HepG2 (cell line): ENCODE data around the gene AJM1. TPM values are rescaled to one million over a fixed set of nuclear protein-coding genes. Genes with fewer than 3 reads are reported as not detected.

Experiments
- ATM ChIP-seq: fragments of 450-650 bp; IDR thresholded peaks from 2 replicates; pipeline ENCODE4 v1.7.1; 2017; ENCODE audit warnings: mild to moderate bottlenecking, borderline replicate concordance
- DR1 ChIP-seq: sonication (generic); formaldehyde crosslinking; IDR thresholded peaks from 2 replicates; pipeline ENCODE4 v1.8.0; 2021; ENCODE audit warnings: mild to moderate bottlenecking, missing genetic modification reagents, inconsistent platforms
- FOSL2 ChIP-seq: sonication (generic); formaldehyde crosslinking; IDR thresholded peaks from 2 replicates; pipeline ENCODE4 v1.4.0; 2020; ENCODE audit warnings: missing genetic modification reagents
- FOXA1 ChIP-seq, 2 experiments: fragments of 450-650 bp in 1 of 2; sonication (generic) in 1 of 2; formaldehyde crosslinking in 1 of 2; IDR thresholded peaks; 2 replicates each; pipeline versions ENCODE4 v1.4.0 to v1.6.1; 2016 to 2020; ENCODE audit warnings: missing genetic modification reagents in 1 of 2
- GTF2F1 ChIP-seq: fragments of 150-350 bp; IDR thresholded peaks from 2 replicates; pipeline ENCODE4 v1.6.1; 2014; ENCODE audit warnings: low read length
- HDAC1 ChIP-seq: sonication (generic); formaldehyde crosslinking; IDR thresholded peaks from 2 replicates; pipeline ENCODE4 v1.5.1; 2020; ENCODE audit warnings: mild to moderate bottlenecking, missing genetic modification reagents
- JARID2 ChIP-seq: sonication (generic); formaldehyde crosslinking; IDR thresholded peaks from 2 replicates; pipeline ENCODE4 v1.8.1; 2023; ENCODE audit warnings: missing genetic modification reagents, inconsistent platforms; ENCODE audit not compliant: insufficient replicate concordance
- KDM2A ChIP-seq: sonication (generic); formaldehyde crosslinking; IDR thresholded peaks from 2 replicates; pipeline ENCODE4 v1.4.0; 2020; ENCODE audit warnings: low read depth, missing genetic modification reagents, borderline replicate concordance
- MATR3 ChIP-seq: sonication (generic); formaldehyde crosslinking; IDR thresholded peaks from 2 replicates; pipeline ENCODE4 v1.4.0; 2020; ENCODE audit warnings: missing genetic modification reagents
- MBD4 ChIP-seq: IDR thresholded peaks from 2 replicates; pipeline ENCODE4 v1.6.1; 2012; ENCODE audit warnings: low read length, inconsistent platforms, borderline replicate concordance
- PAX8 ChIP-seq: sonication (generic); formaldehyde crosslinking; IDR thresholded peaks from 2 replicates; pipeline ENCODE4 v1.8.0; 2022; ENCODE audit warnings: mild to moderate bottlenecking, missing genetic modification reagents, borderline replicate concordance
- RAD21 ChIP-seq: fragments of 450-650 bp; formaldehyde crosslinking; IDR thresholded peaks from 2 replicates; pipeline ENCODE4 v1.5.0; 2020; ENCODE audit warnings: mild to moderate bottlenecking
- ZNF180 ChIP-seq: sonication (generic); formaldehyde crosslinking; IDR thresholded peaks from 2 replicates; pipeline ENCODE4 v1.4.0; 2020; ENCODE audit warnings: low read depth, missing genetic modification reagents, borderline replicate concordance
- ZNF652 ChIP-seq: IDR thresholded peaks from 2 replicates; pipeline ENCODE4 v1.6.1; 2016; ENCODE audit warnings: low read depth, borderline replicate concordance
- polyA plus RNA-seq, 8 experiments: library from polyadenylated mRNA; depleted of rRNA in 3 of 8; stranded (reverse) in 7 of 8; unstranded in 1 of 8; fragments of >200 nt; fragmentation: Illumina TruSeq in 4 of 8; extraction: Trizol in 4 of 8; gene quantifications; 2 replicates each; pipeline versions ENCODE4 v1.2.1 to v1.2.3, GENCODE V29; 2011 to 2016; ENCODE audit warnings: low read depth in 4 of 8, missing spikeins in 1 of 8, mixed read lengths in 1 of 8; ENCODE audit not compliant: insufficient read depth in 1 of 8
- total RNA-seq, 5 experiments: library from RNA; depleted of rRNA; stranded (reverse); fragments of >200 nt; fragmentation: Illumina TruSeq; extraction: Trizol; gene quantifications; 2 replicates each; pipeline ENCODE4 v1.2.3, GENCODE V29; 2016; ENCODE audit warnings: low read depth in 1 of 5
- TF ChIP-seq, protein P1 (sequence below): IDR thresholded peaks from 2 replicates; pipeline ENCODE4 v1.6.1; 2016; ENCODE audit warnings: missing compliant biosample characterization, missing genetic modification reagents, borderline replicate concordance
- TF ChIP-seq, protein P2 (sequence below): sonication (generic); formaldehyde crosslinking; IDR thresholded peaks from 2 replicates; pipeline ENCODE4 v1.4.0; 2020; ENCODE audit warnings: missing genetic modification reagents
- TF ChIP-seq, protein P3 (sequence below): sonication (generic); formaldehyde crosslinking; IDR thresholded peaks from 2 replicates; pipeline ENCODE4 v1.5.0; 2020; ENCODE audit warnings: mild to moderate bottlenecking, missing genetic modification reagents, borderline replicate concordance
- TF ChIP-seq, protein P4 (sequence below): sonication (generic); formaldehyde crosslinking; IDR thresholded peaks from 2 replicates; pipeline ENCODE4 v1.5.1; 2020; ENCODE audit warnings: mild to moderate bottlenecking, missing genetic modification reagents

AJM1 gene
- total and polyA plus RNA-seq, 2 of the 13 experiments (the other 11 are each of a cell fraction or from before 2014, with no cell fraction given): 1.1 to 1.2 TPM

DNA sequence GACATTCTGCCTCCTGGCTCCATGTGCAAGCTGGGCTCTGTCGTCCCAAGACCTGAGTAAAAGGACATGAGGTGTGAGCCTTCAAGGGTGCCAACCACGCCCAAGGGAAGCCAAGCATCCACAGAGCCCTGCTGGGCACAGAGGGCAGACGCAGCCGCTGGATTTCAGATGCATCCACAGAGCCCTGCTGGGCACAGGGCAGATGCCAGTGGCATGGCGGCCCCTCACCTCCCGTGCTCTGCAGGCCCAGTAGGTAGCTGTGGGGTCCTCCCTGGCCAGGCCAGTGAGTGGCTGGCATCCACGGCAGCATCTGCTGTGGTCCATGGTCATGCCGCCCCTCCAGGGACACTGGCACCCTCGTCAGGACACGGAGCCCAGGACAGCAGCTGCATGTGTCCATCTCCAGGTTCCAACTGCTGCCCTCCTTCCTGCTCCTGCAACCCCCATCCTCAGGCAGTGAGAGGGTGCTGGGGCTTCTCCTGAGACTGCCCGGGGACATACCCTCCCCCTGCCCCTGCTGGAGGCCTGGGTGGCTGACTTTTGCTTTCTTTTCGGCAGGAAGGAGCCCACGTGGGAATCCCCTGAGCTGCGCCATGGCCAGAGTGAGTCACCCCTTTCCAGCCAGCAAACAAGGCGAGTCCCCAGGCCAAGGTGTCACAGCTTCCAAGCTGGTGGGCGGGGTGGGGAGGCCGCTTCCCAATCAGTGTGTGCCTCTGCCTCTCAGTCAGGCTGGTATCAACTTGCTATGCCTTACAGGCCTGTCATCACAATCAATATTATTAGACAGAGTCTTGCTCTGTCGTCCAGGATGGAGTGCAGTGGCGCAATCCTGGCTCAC lies 40.0 kb downstream of the AJM1 start (continued):
- TF ChIP-seq FOSL2 (CRISPR knock-in tag): peak; percentile 99
- no peak for TF ChIP-seq ZNF180 (CRISPR knock-in tag)
- TF ChIP-seq, protein P1, sequence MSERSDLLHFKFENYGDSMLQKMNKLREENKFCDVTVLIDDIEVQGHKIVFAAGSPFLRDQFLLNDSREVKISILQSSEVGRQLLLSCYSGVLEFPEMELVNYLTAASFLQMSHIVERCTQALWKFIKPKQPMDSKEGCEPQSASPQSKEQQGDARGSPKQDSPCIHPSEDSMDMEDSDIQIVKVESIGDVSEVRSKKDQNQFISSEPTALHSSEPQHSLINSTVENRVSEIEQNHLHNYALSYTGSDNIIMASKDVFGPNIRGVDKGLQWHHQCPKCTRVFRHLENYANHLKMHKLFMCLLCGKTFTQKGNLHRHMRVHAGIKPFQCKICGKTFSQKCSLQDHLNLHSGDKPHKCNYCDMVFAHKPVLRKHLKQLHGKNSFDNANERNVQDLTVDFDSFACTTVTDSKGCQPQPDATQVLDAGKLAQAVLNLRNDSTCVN (CRISPR knock-in tag): no peak; the same call in 1 of the 2 replicates
- TF ChIP-seq, protein P2, sequence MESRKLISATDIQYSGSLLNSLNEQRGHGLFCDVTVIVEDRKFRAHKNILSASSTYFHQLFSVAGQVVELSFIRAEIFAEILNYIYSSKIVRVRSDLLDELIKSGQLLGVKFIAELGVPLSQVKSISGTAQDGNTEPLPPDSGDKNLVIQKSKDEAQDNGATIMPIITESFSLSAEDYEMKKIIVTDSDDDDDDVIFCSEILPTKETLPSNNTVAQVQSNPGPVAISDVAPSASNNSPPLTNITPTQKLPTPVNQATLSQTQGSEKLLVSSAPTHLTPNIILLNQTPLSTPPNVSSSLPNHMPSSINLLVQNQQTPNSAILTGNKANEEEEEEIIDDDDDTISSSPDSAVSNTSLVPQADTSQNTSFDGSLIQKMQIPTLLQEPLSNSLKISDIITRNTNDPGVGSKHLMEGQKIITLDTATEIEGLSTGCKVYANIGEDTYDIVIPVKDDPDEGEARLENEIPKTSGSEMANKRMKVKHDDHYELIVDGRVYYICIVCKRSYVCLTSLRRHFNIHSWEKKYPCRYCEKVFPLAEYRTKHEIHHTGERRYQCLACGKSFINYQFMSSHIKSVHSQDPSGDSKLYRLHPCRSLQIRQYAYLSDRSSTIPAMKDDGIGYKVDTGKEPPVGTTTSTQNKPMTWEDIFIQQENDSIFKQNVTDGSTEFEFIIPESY (CRISPR knock-in tag): peak; percentile 29; the same call in 1 of the 2 replicates
- TF ChIP-seq JARID2: no peak
- TF ChIP-seq FOXA1 (IDR thresholded peaks at IDR 0.05): no peak
- TF ChIP-seq FOXA1 (CRISPR knock-in tag; IDR thresholded peaks at IDR 0.05): peak; percentile 60
- TF ChIP-seq HDAC1: peak; percentile 98
- TF ChIP-seq RAD21 (CRISPR knock-in tag): 0 out of 2 replicates have a peak, but pooled peaks have one; percentile 3
- no peak for TF ChIP-seq ATM
- no peak for TF ChIP-seq ZNF652
- TF ChIP-seq, protein P3, sequence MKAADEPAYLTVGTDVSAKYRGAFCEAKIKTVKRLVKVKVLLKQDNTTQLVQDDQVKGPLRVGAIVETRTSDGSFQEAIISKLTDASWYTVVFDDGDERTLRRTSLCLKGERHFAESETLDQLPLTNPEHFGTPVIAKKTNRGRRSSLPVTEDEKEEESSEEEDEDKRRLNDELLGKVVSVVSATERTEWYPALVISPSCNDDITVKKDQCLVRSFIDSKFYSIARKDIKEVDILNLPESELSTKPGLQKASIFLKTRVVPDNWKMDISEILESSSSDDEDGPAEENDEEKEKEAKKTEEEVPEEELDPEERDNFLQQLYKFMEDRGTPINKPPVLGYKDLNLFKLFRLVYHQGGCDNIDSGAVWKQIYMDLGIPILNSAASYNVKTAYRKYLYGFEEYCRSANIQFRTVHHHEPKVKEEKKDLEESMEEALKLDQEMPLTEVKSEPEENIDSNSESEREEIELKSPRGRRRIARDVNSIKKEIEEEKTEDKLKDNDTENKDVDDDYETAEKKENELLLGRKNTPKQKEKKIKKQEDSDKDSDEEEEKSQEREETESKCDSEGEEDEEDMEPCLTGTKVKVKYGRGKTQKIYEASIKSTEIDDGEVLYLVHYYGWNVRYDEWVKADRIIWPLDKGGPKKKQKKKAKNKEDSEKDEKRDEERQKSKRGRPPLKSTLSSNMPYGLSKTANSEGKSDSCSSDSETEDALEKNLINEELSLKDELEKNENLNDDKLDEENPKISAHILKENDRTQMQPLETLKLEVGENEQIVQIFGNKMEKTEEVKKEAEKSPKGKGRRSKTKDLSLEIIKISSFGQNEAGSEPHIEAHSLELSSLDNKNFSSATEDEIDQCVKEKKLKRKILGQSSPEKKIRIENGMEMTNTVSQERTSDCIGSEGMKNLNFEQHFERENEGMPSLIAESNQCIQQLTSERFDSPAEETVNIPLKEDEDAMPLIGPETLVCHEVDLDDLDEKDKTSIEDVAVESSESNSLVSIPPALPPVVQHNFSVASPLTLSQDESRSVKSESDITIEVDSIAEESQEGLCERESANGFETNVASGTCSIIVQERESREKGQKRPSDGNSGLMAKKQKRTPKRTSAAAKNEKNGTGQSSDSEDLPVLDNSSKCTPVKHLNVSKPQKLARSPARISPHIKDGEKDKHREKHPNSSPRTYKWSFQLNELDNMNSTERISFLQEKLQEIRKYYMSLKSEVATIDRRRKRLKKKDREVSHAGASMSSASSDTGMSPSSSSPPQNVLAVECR: peak; percentile 78
- no peak for TF ChIP-seq GTF2F1
- TF ChIP-seq MATR3 (CRISPR knock-in tag): no peak
- TF ChIP-seq KDM2A (CRISPR knock-in tag): peak; percentile 72; the same call in 1 of the 2 replicates
- TF ChIP-seq MBD4: no peak
- TF ChIP-seq, protein P4, sequence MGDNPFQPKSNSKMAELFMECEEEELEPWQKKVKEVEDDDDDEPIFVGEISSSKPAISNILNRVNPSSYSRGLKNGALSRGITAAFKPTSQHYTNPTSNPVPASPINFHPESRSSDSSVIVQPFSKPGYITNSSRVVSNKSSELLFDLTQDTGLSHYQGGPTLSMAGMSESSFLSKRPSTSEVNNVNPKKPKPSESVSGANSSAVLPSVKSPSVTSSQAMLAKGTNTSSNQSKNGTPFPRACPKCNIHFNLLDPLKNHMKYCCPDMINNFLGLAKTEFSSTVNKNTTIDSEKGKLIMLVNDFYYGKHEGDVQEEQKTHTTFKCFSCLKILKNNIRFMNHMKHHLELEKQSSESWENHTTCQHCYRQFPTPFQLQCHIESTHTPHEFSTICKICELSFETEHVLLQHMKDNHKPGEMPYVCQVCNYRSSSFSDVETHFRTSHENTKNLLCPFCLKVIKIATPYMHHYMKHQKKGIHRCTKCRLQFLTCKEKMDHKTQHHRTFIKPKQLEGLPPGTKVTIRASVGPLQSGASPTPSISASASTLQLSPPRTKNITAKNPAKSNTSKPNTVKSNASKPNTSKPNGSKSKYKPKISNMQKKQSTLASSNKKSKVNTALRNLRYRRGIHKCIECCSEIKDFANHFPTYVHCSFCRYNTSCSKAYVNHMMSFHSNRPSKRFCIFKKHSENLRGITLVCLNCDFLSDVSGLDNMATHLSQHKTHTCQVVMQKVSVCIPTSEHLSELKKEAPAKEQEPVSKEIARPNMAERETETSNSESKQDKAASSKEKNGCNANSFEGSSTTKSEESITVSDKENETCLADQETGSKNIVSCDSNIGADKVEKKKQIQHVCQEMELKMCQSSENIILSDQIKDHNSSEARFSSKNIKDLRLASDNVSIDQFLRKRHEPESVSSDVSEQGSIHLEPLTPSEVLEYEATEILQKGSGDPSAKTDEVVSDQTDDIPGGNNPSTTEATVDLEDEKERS: no peak
- 0 out of 2 replicates have a peak, but pooled peaks have one; percentile 42 for TF ChIP-seq PAX8 (CRISPR knock-in tag)
- no peak for TF ChIP-seq DR1 (CRISPR knock-in tag)
